Ishikawa (cell line): ENCODE data around the gene CLDN11.
A peak's percentile ranks its signal among the peaks of the same experiment; 100 is the strongest.

Experiments used
- CEBPB ChIP-seq: IDR thresholded peaks from 2 replicates; pipeline ENCODE4 v1.6.1; 2012
- CREB1 ChIP-seq: IDR thresholded peaks from 2 replicates; pipeline ENCODE4 v1.6.1; 2012; ENCODE audit warnings: low read depth
- EGR1 ChIP-seq: IDR thresholded peaks from 2 replicates; pipeline ENCODE4 v1.6.1; 2012
- EP300 ChIP-seq: IDR thresholded peaks from 2 replicates; pipeline ENCODE4 v1.6.1; 2012; ENCODE audit warnings: borderline replicate concordance
- FOXM1 ChIP-seq: IDR thresholded peaks from 2 replicates; pipeline ENCODE4 v1.6.1; 2012; ENCODE audit warnings: low read depth, borderline replicate concordance
- NFIC ChIP-seq: IDR thresholded peaks from 2 replicates; pipeline ENCODE4 v1.6.1; 2012
- RAD21 ChIP-seq: IDR thresholded peaks from 2 replicates; pipeline ENCODE4 v1.6.1; 2012; ENCODE audit warnings: low read depth
- REST ChIP-seq: IDR thresholded peaks from 2 replicates; pipeline ENCODE4 v1.6.1; 2012; ENCODE audit warnings: low read depth, mild to moderate bottlenecking
- TAF1 ChIP-seq: IDR thresholded peaks from 2 replicates; pipeline ENCODE4 v1.6.1; 2012; ENCODE audit warnings: low read depth, mild to moderate bottlenecking
- TCF12 ChIP-seq: IDR thresholded peaks from 2 replicates; pipeline ENCODE4 v1.6.1; 2012; ENCODE audit warnings: low read depth
- TEAD4 ChIP-seq: IDR thresholded peaks from 2 replicates; pipeline ENCODE4 v1.6.1; 2012
- USF1 ChIP-seq: IDR thresholded peaks from 2 replicates; pipeline ENCODE4 v1.6.1; 2012
- YY1 ChIP-seq: IDR thresholded peaks from 2 replicates; pipeline ENCODE4 v1.6.1; 2012; ENCODE audit warnings: low read depth
- ZBTB7A ChIP-seq: IDR thresholded peaks from 2 replicates; pipeline ENCODE4 v1.6.1; 2012; ENCODE audit warnings: low read depth
- TF ChIP-seq, protein P1 (sequence below): IDR thresholded peaks from 2 replicates; pipeline ENCODE4 v1.6.1; 2012

CLDN11 gene

GRCh38 chr3:170418422-170419398 lies at the start of gene CLDN11:
CLDN11 (plus strand) TSS chr3:170418868; CDS start chr3:170419067, 199 bp downstream.
- TF ChIP-seq REST = peak; percentile 39
- TF ChIP-seq TCF12 = no peak
- no peak for TF ChIP-seq NFIC
- no peak for TF ChIP-seq TAF1
- TF ChIP-seq CEBPB = no peak
- TF ChIP-seq TEAD4 = no peak
- no peak for TF ChIP-seq RAD21
- TF ChIP-seq, protein P1, sequence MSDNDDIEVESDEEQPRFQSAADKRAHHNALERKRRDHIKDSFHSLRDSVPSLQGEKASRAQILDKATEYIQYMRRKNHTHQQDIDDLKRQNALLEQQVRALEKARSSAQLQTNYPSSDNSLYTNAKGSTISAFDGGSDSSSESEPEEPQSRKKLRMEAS = peak; percentile 82; the same call in 1 of the 2 replicates
- no peak for TF ChIP-seq EGR1
- peak; percentile 88; the same call in 1 of the 2 replicates for TF ChIP-seq ZBTB7A
- TF ChIP-seq YY1 = no peak; the same call in 1 of the 2 replicates
- no peak for TF ChIP-seq EP300
- no peak for TF ChIP-seq FOXM1
- no peak for TF ChIP-seq CREB1
- peak; percentile 35; the same call in 1 of the 2 replicates for TF ChIP-seq USF1

DNA sequence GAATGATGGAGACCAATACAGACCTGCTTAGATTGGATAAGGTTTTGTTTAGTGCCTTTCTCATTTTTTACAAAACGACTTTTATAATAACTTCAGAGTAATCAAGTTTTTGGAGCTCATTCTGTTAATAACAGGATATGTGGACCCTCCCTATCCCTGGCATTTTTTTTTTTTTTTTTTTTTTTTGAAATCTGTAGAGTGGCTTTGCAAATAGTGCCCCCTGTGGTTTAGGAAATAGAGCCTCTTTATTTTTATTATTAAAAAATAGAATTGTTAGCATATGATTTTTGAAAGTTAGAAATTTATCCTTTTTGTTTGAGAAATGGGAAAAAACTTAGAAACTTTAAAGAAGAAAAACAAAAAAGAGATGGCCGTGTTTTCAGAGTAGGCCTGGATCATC lies 49.7 kb upstream of the CLDN11 start:
- TF ChIP-seq RAD21 = peak; percentile 42
- no peak for TF ChIP-seq EP300
- TF ChIP-seq USF1 = no peak
- TF ChIP-seq, protein P1 = no peak
- no peak for TF ChIP-seq REST

- no peak for TF ChIP-seq USF1
- no peak for TF ChIP-seq EP300
- TF ChIP-seq TCF12 = no peak
- TF ChIP-seq CREB1 = no peak
- TF ChIP-seq YY1 = no peak
- no peak for TF ChIP-seq REST
- TF ChIP-seq EGR1 = no peak
- no peak for TF ChIP-seq ZBTB7A
- TF ChIP-seq TAF1 = no peak
- no peak for TF ChIP-seq CEBPB
- TF ChIP-seq NFIC = no peak
- no peak for TF ChIP-seq FOXM1
- TF ChIP-seq TEAD4 = no peak
- TF ChIP-seq, protein P1 = no peak
- TF ChIP-seq RAD21 = no peak
Observed at GRCh38 chr3:170372190-170372879, 46.3 kb upstream of the CLDN11 start.
